ENCODE data around the gene ASTN2. TPM values are rescaled to one million over a fixed set of nuclear protein-coding genes. Genes with fewer than 3 reads are reported as not detected.

The ASTN2 gene
- total and polyA plus RNA-seq, 4 donors = 0.57 to 2.9 (median 1.4) TPM

GRCh38 chr9:117145811-117146490 lies 268.9 kb downstream of the ASTN2 start:
- H3K27me3 ChIP-seq (ENCODE audit: control insufficient read depth in 4 of 4, insufficient read depth in 4 of 4, low read length in 3 of 4) = no peaks in the 10 kb centered on the region
- no peak overlapping the region for H3K9ac ChIP-seq (ENCODE audit: low read depth in 1 of 2, low read length in 2 of 2)
- no peak for DNase-seq (ENCODE audit: low spot score)
- 84% methylated on average over 7 of the region's 7 CpGs for WGBS
- no peaks in the 10 kb centered on the region for H3K9me3 ChIP-seq (ENCODE audit: control insufficient read depth in 4 of 4, low read length in 3 of 4)
- no peaks in the 10 kb centered on the region for H3K36me3 ChIP-seq (ENCODE audit: control insufficient read depth in 4 of 4, insufficient read depth in 3 of 4, low read depth in 1 of 4, low read length in 3 of 4)
- no peak overlapping the region for H3K27ac ChIP-seq (ENCODE audit: low read depth in 1 of 2, low read length in 2 of 2)
- TF ChIP-seq HNF4A (conservative IDR thresholded peaks at IDR 0.05) = no peak
- no peak for TF ChIP-seq YY1 (IDR thresholded peaks at IDR 0.05)
- no peak for TF ChIP-seq ZBTB33 (IDR thresholded peaks at IDR 0.05)
- no peak for TF ChIP-seq JUND (IDR thresholded peaks at IDR 0.05)
- no peak for TF ChIP-seq RAD21 (IDR thresholded peaks at IDR 0.05)
- no peak for TF ChIP-seq CTCF (IDR thresholded peaks at IDR 0.05; ENCODE audit: low read depth, low read length, missing input control)
- no peak for TF ChIP-seq ATF3 (IDR thresholded peaks at IDR 0.05)
- no peak for TF ChIP-seq FOXA1 (IDR thresholded peaks at IDR 0.05)
- no peak for TF ChIP-seq REST (IDR thresholded peaks at IDR 0.05)
- TF ChIP-seq NR2F2 (IDR thresholded peaks at IDR 0.05) = no peak
- no peak for TF ChIP-seq EGR1 (IDR thresholded peaks at IDR 0.05; ENCODE audit: low read depth in 2 of 2)
- TF ChIP-seq HNF4G (IDR thresholded peaks at IDR 0.05) = no peak
- no peak for TF ChIP-seq RXRA (IDR thresholded peaks at IDR 0.05)
- no peak for TF ChIP-seq FOXA2 (IDR thresholded peaks at IDR 0.05)
- TF ChIP-seq SP1 (IDR thresholded peaks at IDR 0.05) = no peak
- TF ChIP-seq MAX (IDR thresholded peaks at IDR 0.05) = no peak
- TF ChIP-seq TAF1 (conservative IDR thresholded peaks at IDR 0.05) = no peak
- no peak for TF ChIP-seq GABPA (IDR thresholded peaks at IDR 0.05 in 1 of 2, conservative IDR thresholded peaks at IDR 0.05 in 1 of 2)
- H3K4me1 ChIP-seq (ENCODE audit: control insufficient read depth in 4 of 4, insufficient read depth in 4 of 4, low read length in 3 of 4) = no peaks in the 10 kb centered on the region
- no peak overlapping the region for H3K4me3 ChIP-seq (ENCODE audit: low read depth in 1 of 3, low read length in 3 of 3)

All from liver (tissue), 9 donors.